Stimulated activated CD4-positive, alpha-beta T cell treated with anti-CD3 and anti-CD28 coated beads, Interleukin-1b, Interleukin-23, amount 100 ng/mL, for 4 hours (primary cell): ENCODE data around the gene DCTN4.

Experiments
- DNase-seq, 2 donors: peaks; one replicate each; pipeline ENCODE4 v3.0.0-alpha.2; 2020; ENCODE audit warnings: low read depth in 2 of 2

Gene DCTN4

GRCh38 chr5:150670948-150671310, 87.9 kb downstream of the DCTN4 start:
- no peak for DNase-seq

GRCh38 chr5:150670275-150670947, 88.4 kb downstream of the DCTN4 start:
- DNase-seq, result no peak

- no peak for DNase-seq
Observed at GRCh38 chr5:150665044-150665443, 93.8 kb downstream of the DCTN4 start.

- DNase-seq, result no peak
Observed at GRCh38 chr5:150663936-150664335, 94.9 kb downstream of the DCTN4 start.

- no peak for DNase-seq
Observed at GRCh38 chr5:150662731-150663516, 95.9 kb downstream of the DCTN4 start.

GRCh38 chr5:150661821-150662596, 96.8 kb downstream of the DCTN4 start:
- no peak for DNase-seq

- DNase-seq, result no peak
Observed at GRCh38 chr5:150661086-150661485, 97.7 kb downstream of the DCTN4 start, which contains the start of gene MYOZ3. MYOZ3 (plus strand) TSS chr5:150661251; CDS start chr5:150662942, 1,691 bp downstream.

GRCh38 chr5:150660108-150660831, 98.5 kb downstream of the DCTN4 start:
- DNase-seq, result no peak

GRCh38 chr5:150659360-150660107, 99.3 kb downstream of the DCTN4 start:
- DNase-seq, result no peak

GRCh38 chr5:150658699-150659265, 100.0 kb downstream of the DCTN4 start:
- no peak for DNase-seq
